Cerebellar nuclear complex (tissue), 1 donor: Measurements from ENCODE around the gene ESRRA.
"Not testable (repeated sequence)": the region's sequence is repeated elsewhere in the genome, so short reads cannot be mapped to it uniquely, and the experiment has no call there.

Experiments
- DNase-seq, 2 experiments: peaks; one replicate each; lab custom pipeline; 2025; lab: John Stamatoyannopoulos, UW

Gene ESRRA

GRCh38 chr11:64291752-64292459 is 13.4 kb upstream of the ESRRA start:
- DNase-seq, result no peak

- no peak for DNase-seq
Observed at GRCh38 chr11:64292460-64293254, 12.7 kb upstream of the ESRRA start.

GRCh38 chr11:64294774-64295173 is 10.6 kb upstream of the ESRRA start:
- no peak for DNase-seq

- no peak for DNase-seq
Observed at GRCh38 chr11:64295760-64296159, 9.6 kb upstream of the ESRRA start.

- DNase-seq, result no peak
Observed at GRCh38 chr11:64296236-64296635, 9.1 kb upstream of the ESRRA start.

GRCh38 chr11:64296830-64297698 is 8.3 kb upstream of the ESRRA start:
- DNase-seq, result no peak

GRCh38 chr11:64297699-64298358 is 7.5 kb upstream of the ESRRA start:
- no peak for DNase-seq

GRCh38 chr11:64298966-64299846 is 6.1 kb upstream of the ESRRA start:
- DNase-seq, result no peak

GRCh38 chr11:64299847-64300648 is 5.3 kb upstream of the ESRRA start, which contains the start of gene CATSPERZ:
CATSPERZ (plus strand) TSS chr11:64300358; CDS start chr11:64300411, 53 bp downstream.
- DNase-seq, result no peak

- DNase-seq, result no peak
Observed at GRCh38 chr11:64303109-64304031, 2.0 kb upstream of the ESRRA start.

- DNase-seq, result no peak
Observed at GRCh38 chr11:64304032-64304315, 1.4 kb upstream of the ESRRA start.

- DNase-seq, result peak; percentile 37 to 64
Observed at GRCh38 chr11:64304316-64305072, 830 bp upstream of the ESRRA start.

- no peak for DNase-seq
Observed at GRCh38 chr11:64305691-64306562, 603 bp downstream of the ESRRA start.

- DNase-seq, result no peak
Observed at GRCh38 chr11:64306563-64306875, 1.2 kb downstream of the ESRRA start.

GRCh38 chr11:64306876-64307622 is 1.7 kb downstream of the ESRRA start:
- no peak for DNase-seq

GRCh38 chr11:64307795-64308194 is 2.5 kb downstream of the ESRRA start:
- not testable (repeated sequence) for DNase-seq

- no peak for DNase-seq
Observed at GRCh38 chr11:64312947-64313346, 7.6 kb downstream of the ESRRA start.
